Dermis microvascular lymphatic vessel endothelial cell (primary cell): ENCODE results near the gene BMS1. TPM values are rescaled to one million over a fixed set of nuclear protein-coding genes. Genes with fewer than 3 reads are reported as not detected.
"Not testable (repeated sequence)": the region's sequence is repeated elsewhere in the genome, so short reads cannot be mapped to it uniquely, and the experiment has no call there.

ENCODE experiments used
- DNase-seq, 2 donors: peaks; one replicate each; pipeline versions ENCODE4 v3.0.0 to v3.0.0-alpha.2; 2010; ENCODE audit warnings: low read depth in 2 of 2
- total RNA-seq: library from RNA; depleted of rRNA; stranded (reverse); fragments of >200 nt; gene quantifications from 2 replicates; pipeline ENCODE4 v1.2.1, GENCODE V29; 2014

BMS1 gene
- total RNA-seq, 1 donor from 2014 or later: 15.9 TPM

DNA sequence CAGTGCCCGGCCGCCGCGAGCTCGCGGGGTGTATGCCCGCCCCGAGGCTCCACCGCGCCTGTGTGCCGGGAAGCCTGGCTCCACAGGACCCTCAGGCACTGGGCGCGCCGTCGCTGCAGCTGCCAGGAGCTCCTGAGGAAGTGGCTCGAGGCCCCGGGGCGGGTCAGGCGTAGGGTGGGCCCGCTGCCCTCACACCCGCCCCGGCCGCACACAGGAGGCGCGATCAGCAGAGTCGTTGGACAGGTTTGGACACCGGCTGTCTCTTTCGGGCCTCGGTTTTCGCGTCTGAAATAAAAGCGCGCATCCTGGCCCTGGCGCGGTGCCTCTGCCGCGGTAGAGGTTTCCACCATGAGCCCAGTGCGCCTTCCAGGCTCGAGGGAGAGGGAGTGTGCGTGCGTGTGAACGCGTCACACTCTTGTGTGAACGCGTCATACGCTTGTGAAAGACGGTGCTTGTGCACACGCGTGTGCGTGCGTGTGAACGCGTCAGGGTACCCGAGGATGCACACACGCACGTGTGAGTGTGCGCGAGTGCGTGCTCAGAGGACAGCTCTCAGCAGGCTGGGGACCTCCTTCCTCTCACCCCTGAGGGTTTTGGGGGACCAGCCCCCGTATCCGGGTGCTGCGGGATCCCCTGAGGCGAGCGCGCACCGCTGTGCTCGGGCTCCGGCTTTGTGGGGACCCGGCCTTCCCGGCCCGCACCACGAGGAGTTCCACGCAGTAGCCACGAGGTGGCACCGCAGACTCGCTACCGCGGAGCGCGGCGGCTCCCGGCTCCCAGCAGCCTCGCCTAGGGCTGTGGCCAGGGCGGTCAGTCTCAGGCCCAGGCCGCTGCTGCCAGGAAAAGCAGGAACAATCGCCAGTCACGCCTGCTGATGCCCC is 83.8 kb downstream of the BMS1 start:
- DNase-seq: peak; percentile 61 to 72

- no peak for DNase-seq
These were observed 85.0 kb downstream of the BMS1 start for GRCh38 chr10:42867571-42867970.

- DNase-seq: no peak
These were observed 85.9 kb downstream of the BMS1 start for GRCh38 chr10:42868530-42868929.

- no peak for DNase-seq
These were observed 87.4 kb downstream of the BMS1 start for GRCh38 chr10:42869977-42870350.

DNA sequence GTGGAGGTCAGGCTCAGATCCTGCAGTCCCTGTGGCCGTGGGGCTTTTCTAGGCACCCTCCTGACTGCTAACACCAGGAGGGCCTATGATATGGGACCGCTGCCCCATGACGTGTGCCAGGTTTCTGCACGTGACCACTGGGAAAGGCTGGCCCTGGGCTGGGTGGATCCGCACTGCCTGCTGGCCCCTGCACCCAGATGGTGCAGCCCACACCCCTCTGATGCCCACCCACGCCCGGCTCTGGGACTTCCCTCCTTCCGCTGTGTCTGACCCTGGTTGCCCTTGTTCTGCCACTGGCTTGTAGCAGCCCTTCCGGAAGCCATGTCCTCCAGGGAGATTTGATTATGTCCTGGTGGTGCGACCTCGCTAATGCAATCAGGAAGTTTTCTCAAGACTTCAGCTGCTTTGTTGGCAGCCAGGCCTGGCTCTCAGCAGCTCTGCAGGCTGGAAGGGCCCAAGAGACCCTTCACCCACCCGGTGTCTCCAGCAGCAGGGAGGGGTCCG is 88.6 kb downstream of the BMS1 start:
- not testable (repeated sequence) for DNase-seq

DNA sequence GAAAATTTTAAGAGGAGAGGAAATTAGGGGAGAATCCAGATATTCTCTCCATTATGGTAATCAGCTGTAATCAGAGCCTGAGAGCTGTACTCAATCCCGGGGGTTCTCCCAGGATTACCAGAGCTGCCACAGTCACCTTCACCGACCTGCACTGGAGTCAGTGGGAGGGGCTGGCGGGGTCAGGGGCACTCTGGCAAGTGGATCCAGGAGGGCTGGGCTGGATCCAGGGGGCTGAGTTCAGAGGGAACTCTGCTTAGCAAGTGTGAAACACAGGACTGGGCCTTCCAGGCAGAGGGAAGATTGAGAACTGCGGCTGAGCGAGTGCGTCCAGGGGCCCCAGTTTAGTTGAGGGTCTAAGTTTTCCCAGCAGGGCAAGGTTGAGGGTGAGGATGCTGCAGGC is 89.2 kb downstream of the BMS1 start:
- DNase-seq: no peak

GRCh38 chr10:42872865-42873435 is 90.4 kb downstream of the BMS1 start:
- DNase-seq: no peak

DNA sequence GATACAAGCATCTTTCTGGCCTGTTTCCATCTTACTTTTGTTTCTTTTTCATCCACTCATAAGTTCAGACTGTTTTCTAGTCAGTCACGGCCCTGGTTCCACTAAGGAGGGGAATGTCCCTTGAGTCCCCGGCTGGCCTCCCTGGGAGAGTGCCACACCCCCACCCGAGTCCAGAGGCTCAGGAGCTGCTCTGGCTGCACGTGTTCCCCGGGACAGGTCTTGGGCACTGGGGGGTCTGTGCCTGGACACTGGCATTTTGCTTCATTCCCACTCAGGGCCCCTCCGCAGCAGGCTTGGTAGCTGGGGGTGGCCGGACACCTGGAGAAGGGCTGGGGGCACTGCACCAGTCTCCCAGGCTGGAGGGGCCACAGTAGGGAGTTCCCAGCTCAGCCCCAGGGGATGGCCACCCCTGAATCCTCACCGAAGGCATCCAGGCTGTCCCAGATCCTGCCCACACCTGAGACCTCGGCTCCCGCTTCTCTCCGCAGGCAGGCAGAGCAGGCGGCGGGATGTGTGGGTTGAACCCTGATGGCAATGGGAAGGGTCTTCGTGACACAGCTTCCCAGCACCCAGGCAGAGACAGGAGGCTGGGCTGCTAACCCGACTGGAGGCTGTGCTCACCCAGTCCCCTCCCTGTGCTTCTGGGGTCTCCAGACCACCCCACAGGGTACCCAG is 92.3 kb downstream of the BMS1 start:
- no peak for DNase-seq

- no peak for DNase-seq
These were observed 92.8 kb downstream of the BMS1 start for GRCh38 chr10:42875388-42875755.

- DNase-seq: no peak
These were observed 93.3 kb downstream of the BMS1 start for GRCh38 chr10:42875798-42876341.

- DNase-seq: no peak
These were observed 93.9 kb downstream of the BMS1 start for GRCh38 chr10:42876476-42876875.

GRCh38 chr10:42876945-42877344 is 94.3 kb downstream of the BMS1 start:
- no peak for DNase-seq

GRCh38 chr10:42877496-42878030 is 95.0 kb downstream of the BMS1 start:
- no peak for DNase-seq

- DNase-seq: no peak
These were observed 95.7 kb downstream of the BMS1 start for GRCh38 chr10:42878134-42878820.

DNA sequence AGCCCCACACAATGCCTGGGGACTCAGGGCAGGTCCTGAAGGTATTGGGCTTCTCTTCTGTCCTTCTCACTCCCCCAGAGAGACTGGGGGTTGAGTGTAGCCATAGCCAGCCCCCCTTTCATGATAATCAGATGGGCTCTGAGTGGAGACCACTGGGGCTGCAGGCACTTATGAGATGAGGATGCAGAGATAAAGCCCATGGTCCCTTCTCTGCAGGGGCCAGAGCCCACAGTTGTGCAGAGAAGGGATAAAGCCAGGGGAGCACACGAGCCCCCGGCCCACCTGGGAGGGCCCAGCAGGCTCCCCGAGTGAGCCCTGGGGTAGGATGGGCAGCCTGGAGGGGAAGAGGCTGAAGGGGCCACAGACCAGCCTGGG is 96.2 kb downstream of the BMS1 start:
- no peak for DNase-seq

DNA sequence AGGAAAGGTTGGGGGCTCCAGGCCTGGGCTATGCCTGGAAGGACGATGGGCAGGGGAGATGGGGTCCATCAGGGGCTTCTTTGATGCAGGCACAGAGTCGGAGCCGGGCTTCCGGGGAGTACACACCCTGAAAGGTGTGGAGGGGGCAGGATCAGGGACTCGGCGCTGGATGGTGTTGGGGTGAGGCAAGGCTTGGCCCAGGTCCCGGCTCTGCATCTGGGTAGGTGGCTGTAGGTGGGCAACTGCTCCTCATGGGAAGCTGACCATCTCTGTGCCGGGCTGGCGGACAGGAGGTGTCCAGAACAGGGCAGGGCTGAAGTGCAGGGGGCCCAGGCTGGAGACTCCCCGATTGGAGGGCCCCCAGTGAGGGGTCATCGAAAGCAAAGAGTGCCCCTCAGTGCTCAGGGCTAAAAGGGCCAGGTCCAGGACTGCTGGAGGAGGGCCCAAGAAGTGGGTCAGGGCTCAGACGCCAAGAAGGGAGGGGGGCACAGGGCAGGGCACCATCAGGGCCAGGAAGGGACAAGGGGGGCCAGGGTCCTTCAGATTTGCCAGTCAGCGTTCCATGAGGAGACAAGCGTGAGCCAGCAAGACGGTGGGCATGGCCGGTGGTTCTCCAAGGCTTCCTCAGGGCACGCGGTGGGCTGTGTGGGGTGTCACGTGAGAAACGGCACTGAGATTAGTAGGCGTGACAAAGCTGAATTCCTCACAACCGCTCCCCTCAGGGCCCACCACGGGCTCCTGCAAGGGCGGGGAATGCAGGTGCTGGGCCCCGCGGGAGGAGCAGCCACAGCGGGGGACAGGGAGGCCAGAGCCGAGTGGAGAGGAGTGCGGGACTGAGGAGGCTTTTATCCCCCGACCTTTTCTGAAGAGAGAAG is 97.0 kb downstream of the BMS1 start:
- no peak for DNase-seq

GRCh38 chr10:42880255-42880620 is 97.6 kb downstream of the BMS1 start:
- DNase-seq: no peak

DNA sequence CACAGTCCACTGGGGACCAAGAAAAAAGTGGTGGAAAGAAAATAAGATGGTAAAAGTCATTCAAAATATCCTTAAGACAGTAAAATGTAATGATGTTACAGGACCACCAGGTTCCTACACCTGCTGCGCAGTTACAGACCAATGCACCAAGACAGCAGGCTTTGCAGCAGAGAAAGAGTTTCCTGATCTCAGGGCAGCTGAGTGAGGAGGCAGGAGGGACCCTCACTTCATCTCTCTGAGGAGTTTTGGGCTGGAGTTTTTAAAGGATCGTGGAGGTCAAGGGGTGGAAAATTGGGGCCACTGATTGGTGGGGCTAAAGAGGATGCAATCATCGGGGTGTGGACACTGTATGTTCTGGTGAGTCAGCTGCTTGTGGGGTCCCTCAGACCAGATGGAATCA is 100.0 kb downstream of the BMS1 start:
- no peak for DNase-seq
